Endodermal cell (in vitro differentiated cells): ENCODE results near the gene CACNA2D4. TPM values are rescaled to one million over a fixed set of nuclear protein-coding genes. Genes with fewer than 3 reads are reported as not detected.

ENCODE experiments used
- DNase-seq: peaks from one replicate; pipeline ENCODE4 v3.0.0-alpha.2; 2017
- H3K27ac ChIP-seq: 2 replicates; pipeline ENCODE4 v1.5.1; 2013; ENCODE audit warnings: mild to moderate bottlenecking, low read depth, low read length, moderate library complexity
- H3K27me3 ChIP-seq: 2 replicates; pipeline ENCODE4 v1.6.1; 2013; ENCODE audit warnings: mild to moderate bottlenecking, low read length, moderate library complexity; ENCODE audit not compliant: insufficient read depth, control insufficient read depth, poor library complexity, severe bottlenecking
- H3K36me3 ChIP-seq: 2 replicates; pipeline ENCODE4 v1.7.0; 2013; ENCODE audit warnings: mild to moderate bottlenecking, low read length, moderate library complexity; ENCODE audit not compliant: control insufficient read depth, insufficient read depth
- H3K4me1 ChIP-seq: one replicate; pipeline ENCODE4 v1.7.0; 2013; ENCODE audit warnings: low read length; ENCODE audit not compliant: control insufficient read depth, insufficient read depth
- H3K4me3 ChIP-seq: 2 replicates; pipeline ENCODE4 v1.5.1; 2013; ENCODE audit warnings: mild to moderate bottlenecking, low read length, moderate library complexity
- H3K9ac ChIP-seq: 2 replicates; pipeline ENCODE4 v1.6.1; 2013; ENCODE audit warnings: mild to moderate bottlenecking, low read length, moderate library complexity; ENCODE audit not compliant: poor library complexity, severe bottlenecking; ENCODE audit errors: extremely low read depth
- H3K9me3 ChIP-seq: 2 replicates; pipeline ENCODE4 v1.6.1; 2013; ENCODE audit warnings: mild to moderate bottlenecking, low read length, moderate library complexity; ENCODE audit not compliant: control insufficient read depth
- H3K27ac Mint-ChIP-seq: 2 replicates; pipeline ENCODE4 v1.8.0; 2020; ENCODE audit warnings: mixed read lengths
- H3K27me3 Mint-ChIP-seq: 2 replicates; pipeline ENCODE4 v1.8.0; 2021; ENCODE audit warnings: mild to moderate bottlenecking, mixed read lengths; ENCODE audit not compliant: insufficient read depth
- H3K36me3 Mint-ChIP-seq: 2 replicates; pipeline ENCODE4 v1.8.0; 2020; ENCODE audit warnings: low read depth, mixed read lengths
- H3K4me1 Mint-ChIP-seq: 2 replicates; pipeline ENCODE4 v1.8.0; 2020; ENCODE audit warnings: mixed read lengths
- H3K4me3 Mint-ChIP-seq: 2 replicates; pipeline ENCODE4 v1.8.0; 2020; ENCODE audit warnings: mild to moderate bottlenecking, moderate library complexity, mixed read lengths
- H3K9me3 Mint-ChIP-seq: 2 replicates; pipeline ENCODE4 v1.8.0; 2020; ENCODE audit warnings: mild to moderate bottlenecking, mixed read lengths
- WGBS, 2 experiments: methylation state at CpG; one replicate each; pipeline versions ENCODE4 v1.1.5 to v1.1.7; 2013; ENCODE audit warnings: missing lambda C conversion rate in 2 of 2, mixed read lengths in 1 of 2; ENCODE audit not compliant: insufficient coverage in 1 of 2, insufficient read length in 1 of 2; 5-methylcytosine and 5-hydroxymethylcytosine counted together
- total RNA-seq, 2 donors: library from RNA; stranded (reverse); fragmentation: NEBNext Ultra II Directional in 1 of 2; extraction: Animal tissue kit (Norgen Biotek cat#: 25700) in 1 of 2; gene quantifications; 2 replicates in 1 of 2; 3 replicates in 1 of 2; pipeline ENCODE4 v1.2.1, GENCODE V29; 2021
- TF ChIP-seq, protein P1 (sequence below): fragments of 200-600 bp; sonication (generic); conservative IDR thresholded peaks from 2 replicates; pipeline ENCODE4 v1.5.0; 2021; ENCODE audit warnings: antibody characterized with exemption, mild to moderate bottlenecking

Gene CACNA2D4
- total RNA-seq, 2 donors from 2014 or later = 4.3 to 5.7 TPM

DNA sequence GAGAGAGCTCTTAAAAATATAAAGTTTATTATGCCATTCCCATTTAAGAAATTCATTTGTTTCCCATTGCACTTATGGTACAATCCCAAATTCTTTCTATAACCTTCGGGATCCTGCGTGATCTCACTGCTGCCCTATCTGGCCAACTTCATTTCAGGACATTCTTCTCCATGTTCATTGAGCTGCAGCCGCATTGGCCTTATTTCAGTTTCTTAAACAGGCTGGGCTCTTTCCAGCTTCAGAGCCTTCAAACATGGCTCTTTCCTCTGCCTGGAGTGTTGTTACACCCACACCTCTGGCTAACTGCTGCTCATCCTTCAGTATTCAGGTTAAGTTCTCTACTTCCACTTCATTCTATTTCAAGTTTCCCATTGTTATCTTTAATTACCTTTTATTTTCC, 156.6 kb downstream of the CACNA2D4 start:
- 94 to 100% methylated on average over 3 of the region's 3 CpGs for WGBS, 2 experiments
- Histone ChIP-seq H3K9me3 (peaks cover 5% of the 10 kb centered on the region), H3K9ac (no peak overlapping the region), H3K27ac (no peak overlapping the region), H3K4me1 (no peaks in the 10 kb centered on the region), H3K36me3 (peaks cover 64% of the 10 kb centered on the region), H3K27me3 (no peaks in the 10 kb centered on the region), H3K4me3 (no peak overlapping the region)
- no peaks in the 10 kb centered on the region for H3K27me3 Mint-ChIP-seq
- H3K4me1 Mint-ChIP-seq = peaks cover 6% of the 10 kb centered on the region
- DNase-seq = no peak
- TF ChIP-seq, protein P1, sequence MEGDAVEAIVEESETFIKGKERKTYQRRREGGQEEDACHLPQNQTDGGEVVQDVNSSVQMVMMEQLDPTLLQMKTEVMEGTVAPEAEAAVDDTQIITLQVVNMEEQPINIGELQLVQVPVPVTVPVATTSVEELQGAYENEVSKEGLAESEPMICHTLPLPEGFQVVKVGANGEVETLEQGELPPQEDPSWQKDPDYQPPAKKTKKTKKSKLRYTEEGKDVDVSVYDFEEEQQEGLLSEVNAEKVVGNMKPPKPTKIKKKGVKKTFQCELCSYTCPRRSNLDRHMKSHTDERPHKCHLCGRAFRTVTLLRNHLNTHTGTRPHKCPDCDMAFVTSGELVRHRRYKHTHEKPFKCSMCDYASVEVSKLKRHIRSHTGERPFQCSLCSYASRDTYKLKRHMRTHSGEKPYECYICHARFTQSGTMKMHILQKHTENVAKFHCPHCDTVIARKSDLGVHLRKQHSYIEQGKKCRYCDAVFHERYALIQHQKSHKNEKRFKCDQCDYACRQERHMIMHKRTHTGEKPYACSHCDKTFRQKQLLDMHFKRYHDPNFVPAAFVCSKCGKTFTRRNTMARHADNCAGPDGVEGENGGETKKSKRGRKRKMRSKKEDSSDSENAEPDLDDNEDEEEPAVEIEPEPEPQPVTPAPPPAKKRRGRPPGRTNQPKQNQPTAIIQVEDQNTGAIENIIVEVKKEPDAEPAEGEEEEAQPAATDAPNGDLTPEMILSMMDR = no peak
- no peak overlapping the region for H3K4me3 Mint-ChIP-seq
- H3K27ac Mint-ChIP-seq = no peak overlapping the region
- no peaks in the 10 kb centered on the region for H3K9me3 Mint-ChIP-seq
- H3K36me3 Mint-ChIP-seq = peaks cover 38% of the 10 kb centered on the region

DNA sequence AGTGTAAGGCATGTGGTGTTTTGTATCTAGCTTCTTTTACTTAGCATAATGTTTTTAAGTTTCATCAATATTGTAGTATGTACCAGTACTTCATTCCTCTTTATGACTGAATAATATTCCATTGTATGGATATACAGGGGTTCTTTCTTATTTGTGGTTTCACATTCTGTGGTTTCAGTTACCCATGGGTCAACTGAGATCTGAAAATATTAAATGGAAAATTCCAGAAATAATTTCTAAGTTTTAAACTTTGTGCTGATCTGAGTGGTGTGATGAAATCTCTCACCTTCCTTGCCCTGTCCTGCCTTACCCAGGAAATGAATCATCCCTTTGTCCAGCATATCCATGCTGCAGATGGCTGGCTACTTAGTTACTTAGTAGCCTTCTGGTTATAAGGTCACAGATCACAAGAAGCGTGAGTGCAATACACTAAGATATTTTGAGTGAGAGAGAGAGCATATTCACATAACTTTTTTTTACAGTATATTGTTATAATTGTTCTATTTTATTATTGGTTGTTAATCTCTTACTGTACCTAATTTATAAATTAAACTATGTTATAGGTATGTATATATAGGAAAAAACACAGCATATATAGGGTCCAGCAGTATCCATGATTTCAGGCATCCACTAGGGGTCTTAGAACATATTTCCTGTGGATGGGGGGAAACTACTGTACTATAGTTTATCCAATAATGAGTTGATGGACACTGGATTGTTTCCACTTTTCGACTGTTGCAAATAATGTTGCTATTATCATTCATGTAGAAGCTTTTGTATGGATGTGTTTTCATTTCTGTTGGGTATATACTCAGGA, 157.7 kb downstream of the CACNA2D4 start:
- Mint-ChIP-seq H3K9me3 (no peaks in the 10 kb centered on the region), H3K27ac (peak overlapping the region; percentile 48), H3K4me3 (no peak overlapping the region), H3K27me3 (no peaks in the 10 kb centered on the region), H3K4me1 (peaks cover 3% of the 10 kb centered on the region), H3K36me3 (peaks cover 46% of the 10 kb centered on the region)
- 95% methylated on average over 1 of the region's 2 CpGs; no CpG with 5 or more reads in 1 of the 2 experiments for WGBS, 2 experiments
- DNase-seq = no peak
- Histone ChIP-seq H3K36me3 (peaks cover 70% of the 10 kb centered on the region), H3K9ac (no peak overlapping the region), H3K9me3 (peaks cover 5% of the 10 kb centered on the region), H3K4me3 (no peak overlapping the region), H3K27ac (no peak overlapping the region), H3K4me1 (no peaks in the 10 kb centered on the region), H3K27me3 (no peaks in the 10 kb centered on the region)
- TF ChIP-seq, protein P1 = peak; percentile 58

- DNase-seq = no peak
- Mint-ChIP-seq H3K27me3 (no peaks in the 10 kb centered on the region), H3K36me3 (peaks cover 61% of the 10 kb centered on the region), H3K9me3 (no peaks in the 10 kb centered on the region), H3K4me1 (peaks cover 2% of the 10 kb centered on the region), H3K27ac (peak overlapping the region; percentile 29), H3K4me3 (no peak overlapping the region)
- Histone ChIP-seq H3K9ac (no peak overlapping the region), H3K4me1 (no peaks in the 10 kb centered on the region), H3K27me3 (no peaks in the 10 kb centered on the region), H3K4me3 (no peak overlapping the region), H3K9me3 (peaks cover 5% of the 10 kb centered on the region), H3K27ac (no peak overlapping the region), H3K36me3 (peaks cover 70% of the 10 kb centered on the region)
- 89 to 92% methylated on average over 3 to 4 of the region's 4 CpGs for WGBS, 2 experiments
- TF ChIP-seq, protein P1 = no peak
Observed at GRCh38 chr12:1758887-1759286, 159.6 kb downstream of the CACNA2D4 start.
